ENCODE data around the gene CHRNG. TPM values are rescaled to one million over a fixed set of nuclear protein-coding genes. Genes with fewer than 3 reads are reported as not detected.

CHRNG gene
- total RNA-seq, 1 donor from 2014 or later = 35.5 TPM

DNA sequence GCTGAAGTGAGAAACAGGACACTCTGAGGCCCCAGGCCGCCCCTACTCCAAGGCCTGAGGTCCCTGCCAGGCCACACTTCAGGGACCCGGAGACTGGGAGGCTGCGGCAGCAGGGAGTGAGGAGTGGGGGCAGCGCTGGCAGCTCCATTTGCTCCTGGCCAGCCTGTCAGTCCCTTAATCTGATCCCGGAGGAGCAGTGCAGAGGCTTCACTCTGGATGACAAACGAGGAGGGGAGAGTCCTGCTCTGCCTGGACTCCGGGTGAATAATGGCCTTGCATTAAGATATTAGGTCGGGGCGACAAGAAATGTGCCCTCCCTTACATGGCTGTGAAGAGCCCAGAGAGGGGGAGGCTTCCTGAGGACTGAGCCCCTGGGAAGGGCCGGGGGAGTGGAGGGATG, 33.6 kb upstream of the CHRNG start:
- Histone ChIP-seq H3K9ac (ENCODE audit: low read depth in 1 of 3, low read length in 3 of 3) (no peak overlapping the region), H3K27me3 (ENCODE audit: control insufficient read depth in 3 of 3, insufficient read depth in 3 of 3, low read length in 3 of 3) (peaks cover 0 to 13% (median 8%) of the 10 kb centered on the region in 3 donors), H3K4me1 (ENCODE audit: control insufficient read depth in 3 of 3, insufficient read depth in 3 of 3, low read length in 3 of 3) (peaks cover 5 to 10% (median 9%) of the 10 kb centered on the region in 3 donors), H3K4me3 (ENCODE audit: low read length in 3 of 3) (no peak overlapping the region), H3K9me3 (ENCODE audit: control insufficient read depth in 3 of 3, low read length in 3 of 3) (no peaks in the 10 kb centered on the region), H3K27ac (ENCODE audit: low read depth, low read length) (no peak overlapping the region), H3K36me3 (ENCODE audit: control insufficient read depth in 3 of 3, insufficient read depth in 3 of 3, low read length in 3 of 3) (no peaks in the 10 kb centered on the region)

- no peaks in the 10 kb centered on the region for H3K36me3 ChIP-seq (ENCODE audit: control insufficient read depth in 3 of 3, insufficient read depth in 3 of 3, low read length in 3 of 3)
- H3K27me3 ChIP-seq (ENCODE audit: control insufficient read depth in 3 of 3, insufficient read depth in 3 of 3, low read length in 3 of 3) = peaks cover 0 to 13% (median 8%) of the 10 kb centered on the region in 3 donors
- H3K4me3 ChIP-seq (ENCODE audit: low read length in 3 of 3) = no peak overlapping the region
- H3K27ac ChIP-seq (ENCODE audit: low read depth, low read length) = no peak overlapping the region
- H3K4me1 ChIP-seq (ENCODE audit: control insufficient read depth in 3 of 3, insufficient read depth in 3 of 3, low read length in 3 of 3) = peaks cover 10 to 12% (median 12%) of the 10 kb centered on the region in 3 donors
- H3K9ac ChIP-seq (ENCODE audit: low read depth in 1 of 3, low read length in 3 of 3) = no peak overlapping the region
- H3K9me3 ChIP-seq (ENCODE audit: control insufficient read depth in 3 of 3, low read length in 3 of 3) = no peaks in the 10 kb centered on the region
Measured at GRCh38 chr2:232506709-232507108, 32.8 kb upstream of the CHRNG start.

GRCh38 chr2:232508251-232508650, 31.2 kb upstream of the CHRNG start:
- no peaks in the 10 kb centered on the region for H3K9me3 ChIP-seq (ENCODE audit: control insufficient read depth in 3 of 3, low read length in 3 of 3)
- no peaks in the 10 kb centered on the region for H3K36me3 ChIP-seq (ENCODE audit: control insufficient read depth in 3 of 3, insufficient read depth in 3 of 3, low read length in 3 of 3)
- no peak overlapping the region for H3K27ac ChIP-seq (ENCODE audit: low read depth, low read length)
- peaks cover 0 to 13% (median 8%) of the 10 kb centered on the region in 3 donors for H3K27me3 ChIP-seq (ENCODE audit: control insufficient read depth in 3 of 3, insufficient read depth in 3 of 3, low read length in 3 of 3)
- H3K4me1 ChIP-seq (ENCODE audit: control insufficient read depth in 3 of 3, insufficient read depth in 3 of 3, low read length in 3 of 3) = peaks cover 20 to 24% (median 22%) of the 10 kb centered on the region in 3 donors
- H3K9ac ChIP-seq (ENCODE audit: low read depth in 1 of 3, low read length in 3 of 3) = no peak overlapping the region
- H3K4me3 ChIP-seq (ENCODE audit: low read length in 3 of 3) = no peak overlapping the region

GRCh38 chr2:232511336-232511890, 28.1 kb upstream of the CHRNG start:
- H3K36me3 ChIP-seq (ENCODE audit: control insufficient read depth in 3 of 3, insufficient read depth in 3 of 3, low read length in 3 of 3) = no peaks in the 10 kb centered on the region
- peaks cover 0 to 4% (median 0%) of the 10 kb centered on the region in 3 donors for H3K27me3 ChIP-seq (ENCODE audit: control insufficient read depth in 3 of 3, insufficient read depth in 3 of 3, low read length in 3 of 3)
- H3K27ac ChIP-seq (ENCODE audit: low read depth, low read length) = no peak overlapping the region
- H3K9ac ChIP-seq (ENCODE audit: low read depth in 1 of 3, low read length in 3 of 3) = peak overlapping the region in 1 of 3 donors; percentile 45
- H3K9me3 ChIP-seq (ENCODE audit: control insufficient read depth in 3 of 3, low read length in 3 of 3) = no peaks in the 10 kb centered on the region
- peak overlapping the region in 1 of 3 donors; percentile 13 for H3K4me3 ChIP-seq (ENCODE audit: low read length in 3 of 3)
- H3K4me1 ChIP-seq (ENCODE audit: control insufficient read depth in 3 of 3, insufficient read depth in 3 of 3, low read length in 3 of 3) = peaks cover 34 to 47% (median 43%) of the 10 kb centered on the region in 3 donors

GRCh38 chr2:232512602-232513001, 26.9 kb upstream of the CHRNG start:
- H3K36me3 ChIP-seq (ENCODE audit: control insufficient read depth in 3 of 3, insufficient read depth in 3 of 3, low read length in 3 of 3) = no peaks in the 10 kb centered on the region
- no peaks in the 10 kb centered on the region for H3K9me3 ChIP-seq (ENCODE audit: control insufficient read depth in 3 of 3, low read length in 3 of 3)
- H3K9ac ChIP-seq (ENCODE audit: low read depth in 1 of 3, low read length in 3 of 3) = peak overlapping the region in 1 of 3 donors; percentile 45
- peaks cover 34 to 50% (median 43%) of the 10 kb centered on the region in 3 donors for H3K4me1 ChIP-seq (ENCODE audit: control insufficient read depth in 3 of 3, insufficient read depth in 3 of 3, low read length in 3 of 3)
- H3K27me3 ChIP-seq (ENCODE audit: control insufficient read depth in 3 of 3, insufficient read depth in 3 of 3, low read length in 3 of 3) = peaks cover 0 to under 1% (median 0%) of the 10 kb centered on the region in 3 donors
- H3K27ac ChIP-seq (ENCODE audit: low read depth, low read length) = no peak overlapping the region
- no peak overlapping the region for H3K4me3 ChIP-seq (ENCODE audit: low read length in 3 of 3)

DNA sequence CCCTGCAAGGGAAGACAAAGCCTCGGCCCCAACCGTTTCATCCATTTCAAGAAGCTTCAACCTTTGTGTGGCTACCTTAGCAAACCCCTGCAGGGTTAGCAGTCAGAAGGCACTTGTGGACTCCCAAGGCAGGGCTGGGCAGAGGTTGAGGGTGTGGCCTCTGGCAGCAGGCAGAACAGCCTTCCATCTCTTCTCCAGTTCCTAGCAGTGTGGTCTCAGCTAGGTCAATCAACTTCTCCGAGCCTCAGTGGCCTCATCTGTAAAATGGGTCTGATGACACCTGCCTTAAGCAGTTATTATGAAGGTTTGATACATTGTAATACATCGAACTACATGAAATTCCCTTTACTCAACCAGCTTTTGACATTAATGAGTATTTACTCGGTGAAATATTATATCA, 26.1 kb upstream of the CHRNG start:
- Histone ChIP-seq H3K4me3 (ENCODE audit: low read length in 3 of 3) (no peak overlapping the region), H3K27me3 (ENCODE audit: control insufficient read depth in 3 of 3, insufficient read depth in 3 of 3, low read length in 3 of 3) (peaks cover 0 to 3% (median 0%) of the 10 kb centered on the region in 3 donors), H3K36me3 (ENCODE audit: control insufficient read depth in 3 of 3, insufficient read depth in 3 of 3, low read length in 3 of 3) (no peaks in the 10 kb centered on the region), H3K27ac (ENCODE audit: low read depth, low read length) (no peak overlapping the region), H3K9me3 (ENCODE audit: control insufficient read depth in 3 of 3, low read length in 3 of 3) (no peaks in the 10 kb centered on the region), H3K4me1 (ENCODE audit: control insufficient read depth in 3 of 3, insufficient read depth in 3 of 3, low read length in 3 of 3) (peaks cover 34 to 50% (median 43%) of the 10 kb centered on the region in 3 donors), H3K9ac (ENCODE audit: low read depth in 1 of 3, low read length in 3 of 3) (peak overlapping the region in 1 of 3 donors; percentile 33)

DNA sequence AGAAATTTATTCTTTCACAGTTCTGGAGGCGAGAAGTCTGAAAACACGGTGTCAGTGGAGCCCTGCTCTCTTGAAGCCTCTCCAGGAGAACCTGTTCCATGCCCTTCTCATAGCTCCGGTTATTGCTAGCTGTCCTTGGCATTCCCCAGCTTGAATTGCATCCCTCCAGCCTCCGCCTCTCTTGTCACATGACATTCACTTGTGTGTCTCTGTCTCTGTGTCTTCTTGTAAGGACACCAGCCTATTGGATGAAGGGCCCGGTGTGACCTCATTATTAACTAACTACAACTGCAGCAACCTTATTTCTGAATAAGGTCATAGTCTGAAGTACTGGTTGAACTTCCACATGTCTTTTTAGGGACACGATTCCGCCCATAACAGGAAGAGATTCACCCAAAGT, 23.9 kb upstream of the CHRNG start:
- H3K27me3 ChIP-seq (ENCODE audit: control insufficient read depth in 3 of 3, insufficient read depth in 3 of 3, low read length in 3 of 3) = peaks cover 0 to 5% (median 3%) of the 10 kb centered on the region in 3 donors
- peak overlapping the region in 1 of 3 donors; percentile 55 for H3K9ac ChIP-seq (ENCODE audit: low read depth in 1 of 3, low read length in 3 of 3)
- peak overlapping the region in 1 of 3 donors; percentile 19 for H3K4me3 ChIP-seq (ENCODE audit: low read length in 3 of 3)
- no peak overlapping the region for H3K27ac ChIP-seq (ENCODE audit: low read depth, low read length)
- peaks cover 34 to 50% (median 43%) of the 10 kb centered on the region in 3 donors for H3K4me1 ChIP-seq (ENCODE audit: control insufficient read depth in 3 of 3, insufficient read depth in 3 of 3, low read length in 3 of 3)
- H3K36me3 ChIP-seq (ENCODE audit: control insufficient read depth in 3 of 3, insufficient read depth in 3 of 3, low read length in 3 of 3) = no peaks in the 10 kb centered on the region
- no peaks in the 10 kb centered on the region for H3K9me3 ChIP-seq (ENCODE audit: control insufficient read depth in 3 of 3, low read length in 3 of 3)

DNA sequence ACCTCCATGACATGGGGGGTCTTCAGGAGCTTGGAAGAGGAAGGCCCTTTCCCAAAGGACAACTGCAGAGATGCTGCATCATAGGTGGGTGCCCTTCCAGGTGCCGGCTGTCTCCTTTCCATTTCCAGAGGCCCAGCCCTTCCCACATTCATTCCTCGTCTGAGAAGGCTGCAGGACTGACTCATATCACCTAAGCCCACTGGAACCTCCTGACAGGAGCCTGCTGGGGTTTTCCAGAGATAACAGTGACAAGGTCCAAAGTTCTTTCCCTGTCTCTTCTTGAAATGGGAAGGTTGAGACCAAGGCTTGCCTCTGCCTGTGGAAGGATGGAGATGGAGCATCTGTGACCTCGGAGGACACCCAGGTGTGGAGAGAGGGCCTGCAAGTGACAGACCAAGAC, 22.9 kb upstream of the CHRNG start:
- no peaks in the 10 kb centered on the region for H3K36me3 ChIP-seq (ENCODE audit: control insufficient read depth in 3 of 3, insufficient read depth in 3 of 3, low read length in 3 of 3)
- no peaks in the 10 kb centered on the region for H3K9me3 ChIP-seq (ENCODE audit: control insufficient read depth in 3 of 3, low read length in 3 of 3)
- peaks cover 0 to 5% (median 5%) of the 10 kb centered on the region in 3 donors for H3K27me3 ChIP-seq (ENCODE audit: control insufficient read depth in 3 of 3, insufficient read depth in 3 of 3, low read length in 3 of 3)
- no peak overlapping the region for H3K9ac ChIP-seq (ENCODE audit: low read depth in 1 of 3, low read length in 3 of 3)
- no peak overlapping the region for H3K4me3 ChIP-seq (ENCODE audit: low read length in 3 of 3)
- peaks cover 30 to 48% (median 42%) of the 10 kb centered on the region in 3 donors for H3K4me1 ChIP-seq (ENCODE audit: control insufficient read depth in 3 of 3, insufficient read depth in 3 of 3, low read length in 3 of 3)
- H3K27ac ChIP-seq (ENCODE audit: low read depth, low read length) = no peak overlapping the region

DNA sequence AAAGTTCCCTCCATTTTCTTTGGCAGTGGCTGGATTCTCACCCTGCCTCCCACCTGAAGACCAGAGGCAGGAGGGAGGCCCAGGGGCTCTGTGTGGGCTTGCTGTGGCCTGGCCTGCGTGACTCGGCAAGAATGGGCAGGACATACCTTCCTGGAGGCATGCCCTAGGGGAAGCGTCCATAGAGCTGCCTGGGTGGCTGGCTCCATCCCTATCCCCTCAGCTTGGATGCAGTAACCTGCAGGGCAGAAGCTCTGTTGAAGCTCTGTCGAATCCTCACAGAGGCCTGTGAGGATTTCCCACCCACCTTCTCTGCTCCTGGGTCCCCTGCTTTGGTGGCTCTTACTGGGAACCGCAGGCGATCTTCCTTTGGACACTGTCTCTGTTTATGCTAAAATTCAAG, 20.6 kb upstream of the CHRNG start:
- no peak overlapping the region for H3K27ac ChIP-seq (ENCODE audit: low read depth, low read length)
- H3K36me3 ChIP-seq (ENCODE audit: control insufficient read depth in 3 of 3, insufficient read depth in 3 of 3, low read length in 3 of 3) = no peaks in the 10 kb centered on the region
- H3K4me1 ChIP-seq (ENCODE audit: control insufficient read depth in 3 of 3, insufficient read depth in 3 of 3, low read length in 3 of 3) = peaks cover 23 to 43% (median 37%) of the 10 kb centered on the region in 3 donors
- H3K27me3 ChIP-seq (ENCODE audit: control insufficient read depth in 3 of 3, insufficient read depth in 3 of 3, low read length in 3 of 3) = peaks cover 8 to 17% (median 12%) of the 10 kb centered on the region in 3 donors
- H3K9me3 ChIP-seq (ENCODE audit: control insufficient read depth in 3 of 3, low read length in 3 of 3) = no peaks in the 10 kb centered on the region
- no peak overlapping the region for H3K4me3 ChIP-seq (ENCODE audit: low read length in 3 of 3)
- H3K9ac ChIP-seq (ENCODE audit: low read depth in 1 of 3, low read length in 3 of 3) = no peak overlapping the region

GRCh38 chr2:232519581-232520438, 19.7 kb upstream of the CHRNG start, which contains the start of gene PRSS56:
TSS of gene PRSS56 (plus strand) at chr2:232520388. CDS start at chr2:232520599, 211 bp downstream.
- no peak within 1 kb of the TSS for H3K9ac ChIP-seq (ENCODE audit: low read depth in 1 of 3, low read length in 3 of 3)
- no peaks in the 10 kb centered on the region for H3K36me3 ChIP-seq (ENCODE audit: control insufficient read depth in 3 of 3, insufficient read depth in 3 of 3, low read length in 3 of 3)
- peaks cover 22 to 41% (median 40%) of the 10 kb centered on the region in 3 donors for H3K4me1 ChIP-seq (ENCODE audit: control insufficient read depth in 3 of 3, insufficient read depth in 3 of 3, low read length in 3 of 3)
- H3K9me3 ChIP-seq (ENCODE audit: control insufficient read depth in 3 of 3, low read length in 3 of 3) = no peaks in the 10 kb centered on the region
- H3K4me3 ChIP-seq (ENCODE audit: low read length in 3 of 3) = no peak within 1 kb of the TSS
- no peak within 1 kb of the TSS for H3K27ac ChIP-seq (ENCODE audit: low read depth, low read length)
- H3K27me3 ChIP-seq (ENCODE audit: control insufficient read depth in 3 of 3, insufficient read depth in 3 of 3, low read length in 3 of 3) = peaks cover 8 to 26% (median 12%) of the 10 kb centered on the region in 3 donors

All from skeletal muscle tissue (tissue), 4 donors.